Aorta (tissue), 5 donors: ENCODE measurements around the gene PET117. TPM values are rescaled to one million over a fixed set of nuclear protein-coding genes. Genes with fewer than 3 reads are reported as not detected.
A peak's percentile ranks its signal among the peaks of the same experiment; 100 is the strongest.

Source experiments
- ATAC-seq: fragments of 200-7000 bp; cut with Tn5 transposase; one replicate; pipeline ENCODE4 v1.9.1; 2022; ENCODE audit warnings: moderate library complexity; ENCODE audit not compliant: low FRiP score
- DNase-seq, 2 donors: peaks; one replicate each; pipeline ENCODE4 v3.0.0-alpha.2; 2020
- H3K27ac ChIP-seq, 2 donors: one replicate each; pipeline ENCODE4 v1.5.1; 2013; ENCODE audit warnings: low read length in 2 of 2, mild to moderate bottlenecking in 2 of 2, moderate library complexity in 2 of 2, control low read depth in 1 of 2, inconsistent platforms in 1 of 2, low read depth in 1 of 2
- H3K27me3 ChIP-seq, 2 donors: one replicate each; pipeline ENCODE4 v1.6.1; 2013; ENCODE audit warnings: control low read depth in 1 of 2, low read length in 1 of 2, mild to moderate bottlenecking in 1 of 2, moderate library complexity in 1 of 2; ENCODE audit not compliant: insufficient read depth in 2 of 2, control insufficient read depth in 1 of 2
- H3K36me3 ChIP-seq, 2 donors: one replicate each; pipeline ENCODE4 v1.6.1; 2013; ENCODE audit warnings: control low read depth in 1 of 2, low read length in 1 of 2, mild to moderate bottlenecking in 1 of 2; ENCODE audit not compliant: insufficient read depth in 2 of 2, control insufficient read depth in 1 of 2
- H3K4me1 ChIP-seq, 2 donors: one replicate each; pipeline ENCODE4 v1.6.1; 2013; ENCODE audit warnings: low read length in 2 of 2, control low read depth in 1 of 2, mild to moderate bottlenecking in 1 of 2, moderate library complexity in 1 of 2; ENCODE audit not compliant: insufficient read depth in 2 of 2, control insufficient read depth in 1 of 2
- H3K4me3 ChIP-seq, 2 donors: one replicate each; pipeline ENCODE4 v1.5.1; 2013; ENCODE audit warnings: low read length in 2 of 2, control low read depth in 1 of 2, mild to moderate bottlenecking in 1 of 2
- H3K9me3 ChIP-seq: one replicate; pipeline ENCODE4 v1.6.1; 2013; ENCODE audit warnings: mild to moderate bottlenecking, low read length; ENCODE audit not compliant: control insufficient read depth
- WGBS, 2 donors: extraction: QIAGEN DNeasy Blood & Tissue Kit; methylation state at CpG; one replicate each; pipeline ENCODE4 v1.1.7; 2013; 5-methylcytosine and 5-hydroxymethylcytosine counted together
- intact Hi-C, 2 donors: fragments of 100-400 bp; cut with DNase I; formaldehyde crosslinking; loops; one replicate each; pipeline versions ENCODE4 v1.14.2 to v1.15.0; 2022
- polyA plus RNA-seq, 2 donors: library from polyadenylated mRNA; stranded (reverse); fragments of 200-250 nt; gene quantifications; one replicate each; pipeline ENCODE4 v1.2.3, GENCODE V29; 2013
- total RNA-seq, 2 donors: library from RNA; stranded (reverse); fragmentation: NEBNext Ultra II Directional; extraction: Animal tissue kit (Norgen Biotek cat#: 25700); gene quantifications; one replicate each; pipeline ENCODE4 v1.2.1, GENCODE V29; 2021
- donor health status: healthy with polysubstance abuse.
- donor health status: Bipolar disorder and iron deficiency.
- donor health status: DM: no; HTN: no; CAD: no.
- donor health status: DM: no; HTN: no; CAD: no.
- donor health status: DM: yes; HTN: yes; CAD: no.

Gene PET117
- total and polyA plus RNA-seq, 4 donors = 7.6 to 19.4 (median 9.3) TPM

DNA sequence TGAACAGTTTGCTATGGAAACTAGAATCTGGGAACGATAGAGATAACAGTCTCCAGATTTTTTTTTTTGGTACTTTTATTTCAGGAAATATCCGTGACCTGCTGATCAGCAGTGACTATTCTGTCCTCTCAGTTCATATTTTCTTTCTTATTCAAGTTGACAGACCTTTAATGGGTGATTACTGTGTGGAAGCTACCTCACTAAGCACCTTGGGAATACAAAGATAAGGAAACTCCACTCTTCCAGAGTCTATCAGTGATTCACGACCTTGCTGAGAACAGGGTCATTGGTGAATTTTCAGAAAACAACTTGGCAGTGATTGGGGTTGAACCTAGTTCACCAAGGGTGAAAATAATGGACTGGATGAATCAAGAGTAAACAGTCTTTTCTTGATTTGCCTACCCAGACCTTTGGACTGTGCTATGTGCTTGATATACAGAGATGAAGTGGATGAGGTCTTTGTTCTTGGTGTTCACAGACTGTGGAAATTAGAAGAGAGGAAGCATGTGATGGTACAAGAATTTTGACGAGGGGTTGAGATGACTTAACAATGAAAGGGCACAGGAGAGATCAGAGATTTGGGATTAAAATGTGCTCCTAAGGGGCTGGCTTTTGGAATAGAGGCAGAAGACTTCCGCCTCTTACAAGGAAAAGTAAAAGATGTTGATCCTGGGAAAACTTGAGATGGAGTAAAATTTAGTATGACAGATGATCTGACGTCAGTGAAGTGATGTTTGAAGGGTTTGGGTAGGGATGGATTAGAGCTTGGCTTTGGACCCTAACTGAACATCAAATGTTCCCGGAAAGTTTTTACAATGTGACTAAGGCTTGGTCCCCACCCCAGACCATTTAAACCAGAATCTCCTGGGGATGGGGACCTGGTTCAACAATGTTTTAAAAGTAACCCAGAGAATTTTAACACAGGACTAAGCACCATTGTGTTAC, 1.2 kb downstream of the PET117 start:
- WGBS, 2 donors = 29 to 30% methylated on average over 7 of the region's 7 CpGs
- Histone ChIP-seq H3K9me3 (no peaks in the 10 kb centered on the region), H3K36me3 (peaks cover 0 to 4% of the 10 kb centered on the region in 2 donors), H3K4me1 (peaks cover 0 to 12% of the 10 kb centered on the region in 2 donors), H3K4me3 (peak overlapping the region; percentile 88 to 100), H3K27me3 (no peaks in the 10 kb centered on the region), H3K27ac (no peak overlapping the region)
- intact Hi-C loops = loop anchor here (5.0 to 10.0 kb wide), 2 partner anchors 146 to 148 kb away; partner anchors contain the start of gene ZNF133 (in 2 of the 2)
- DNase-seq = no peak
- no peak for ATAC-seq

DNA sequence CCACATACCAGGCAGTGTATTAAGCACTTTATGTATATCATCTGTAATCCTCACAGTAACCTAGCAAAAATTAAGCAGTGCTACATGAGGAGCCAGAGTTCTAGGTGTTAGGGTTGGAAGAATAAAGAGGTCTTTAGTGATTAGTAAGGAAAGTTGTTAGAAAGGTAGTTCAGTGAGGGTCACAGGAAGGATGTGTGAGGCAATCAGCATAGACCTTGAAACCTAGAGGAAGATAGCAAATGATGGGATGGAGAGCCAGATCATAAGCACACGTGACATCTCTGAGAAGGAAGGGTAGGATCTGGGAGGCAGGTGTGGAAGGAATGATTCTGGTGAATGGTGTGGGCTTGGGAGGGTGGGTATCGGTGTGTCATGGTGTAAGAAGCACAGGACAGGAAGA, 2.2 kb downstream of the PET117 start:
- intact Hi-C loops = loop anchor here (5.0 to 10.0 kb wide), 2 partner anchors 145 to 147 kb away; partner anchors contain the start of gene ZNF133 (in 2 of the 2)
- 94 to 95% methylated on average over 2 of the region's 2 CpGs for WGBS, 2 donors
- Histone ChIP-seq H3K9me3 (no peaks in the 10 kb centered on the region), H3K36me3 (peaks cover 0 to 5% of the 10 kb centered on the region in 2 donors), H3K4me1 (peaks cover 0 to 12% of the 10 kb centered on the region in 2 donors), H3K27me3 (no peaks in the 10 kb centered on the region), H3K4me3 (no peak overlapping the region), H3K27ac (no peak overlapping the region)
- DNase-seq = no peak
- ATAC-seq = no peak

DNA sequence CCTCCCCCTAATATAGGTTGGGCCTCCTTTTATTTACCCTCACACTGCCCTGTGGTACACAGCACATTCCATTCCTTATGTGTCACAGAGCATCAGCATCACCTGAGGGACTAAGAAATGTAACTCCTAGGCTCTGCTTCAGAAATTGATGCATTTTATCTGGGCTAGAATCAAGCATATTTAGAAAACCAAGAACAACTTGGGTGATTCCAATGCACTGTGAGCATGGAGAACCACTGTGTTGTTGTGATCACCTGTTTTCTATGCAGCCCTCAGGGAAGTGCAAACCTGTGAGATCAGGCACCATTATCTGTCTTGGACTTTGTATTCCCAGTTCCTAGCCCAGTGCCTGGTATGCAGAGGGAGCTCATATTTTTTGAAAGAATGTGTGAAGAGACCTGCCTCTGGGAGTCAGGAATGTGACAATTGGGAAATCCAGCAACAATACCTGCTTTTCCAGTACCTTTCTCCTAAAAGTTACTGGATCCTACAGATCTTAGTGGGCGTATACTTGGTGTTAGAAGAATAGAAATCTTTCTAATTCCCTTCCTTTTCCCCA, 7.0 kb downstream of the PET117 start:
- Histone ChIP-seq H3K4me1 (peaks cover 0 to 4% of the 10 kb centered on the region in 2 donors), H3K36me3 (peaks cover 0 to 5% of the 10 kb centered on the region in 2 donors), H3K27ac (no peak overlapping the region), H3K9me3 (no peaks in the 10 kb centered on the region), H3K27me3 (no peaks in the 10 kb centered on the region), H3K4me3 (no peak overlapping the region)
- ATAC-seq (no peak), DNase-seq (no peak)
- intact Hi-C loops = no loop called here
- WGBS, 2 donors = 95% methylated on average over 1 of the region's 1 CpG

DNA sequence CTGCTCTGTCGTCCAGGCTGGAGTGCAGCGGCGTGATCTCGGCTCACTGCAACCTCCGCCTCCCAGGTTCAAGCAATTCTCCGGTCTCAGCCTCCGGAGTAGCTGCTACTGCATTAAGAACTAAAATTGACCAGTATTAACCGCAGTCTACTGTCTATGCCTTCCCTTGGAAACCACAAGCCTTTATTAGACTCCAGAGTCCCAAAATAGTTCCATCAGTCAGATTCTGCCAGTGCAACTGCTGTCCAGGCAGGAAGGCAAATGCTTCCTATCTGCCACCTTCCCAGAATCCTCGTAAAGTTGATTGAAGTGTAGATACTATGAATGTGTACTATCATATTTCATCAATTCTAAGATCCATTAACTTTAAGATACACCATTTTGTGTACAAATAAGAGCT, 16.7 kb downstream of the PET117 start:
- H3K36me3 ChIP-seq = peaks cover 0 to 5% of the 10 kb centered on the region in 2 donors
- WGBS, 2 donors = 95 to 97% methylated on average over 9 of the region's 9 CpGs
- ATAC-seq = no peak

DNA sequence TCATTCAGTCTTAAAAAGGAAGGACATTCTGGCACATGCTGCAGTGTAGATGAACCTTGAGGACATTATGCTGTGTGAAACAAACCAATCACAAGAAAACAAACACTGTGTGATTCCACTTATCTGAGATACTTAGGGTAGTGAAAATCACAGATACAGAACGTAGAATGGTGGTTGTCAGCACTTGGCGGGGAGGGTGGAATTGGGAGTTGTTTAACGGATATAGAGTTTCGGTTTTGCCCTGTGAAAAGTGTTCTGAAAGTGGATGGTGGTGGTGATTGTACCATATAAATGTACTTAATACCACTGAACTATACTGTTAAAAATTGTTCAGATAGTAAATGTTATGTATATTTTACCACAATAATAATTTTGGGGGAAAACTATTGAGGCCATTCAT, 18.4 kb downstream of the PET117 start:
- Histone ChIP-seq H3K36me3 (peaks cover 0 to 4% of the 10 kb centered on the region in 2 donors), H3K27ac (no peak overlapping the region), H3K9me3 (no peaks in the 10 kb centered on the region), H3K27me3 (no peaks in the 10 kb centered on the region), H3K4me1 (no peaks in the 10 kb centered on the region), H3K4me3 (no peak overlapping the region)
- ATAC-seq (no peak), DNase-seq (no peak)
- intact Hi-C loops = no loop called here
- 95 to 97% methylated on average over 4 of the region's 4 CpGs for WGBS, 2 donors

More for the DNA sequence above, 16.7 kb downstream of the PET117 start:
- H3K27ac ChIP-seq = no peak overlapping the region
- H3K4me3 ChIP-seq = no peak overlapping the region
- DNase-seq = no peak
- intact Hi-C loops = no loop called here
- no peaks in the 10 kb centered on the region for H3K4me1 ChIP-seq
- H3K27me3 ChIP-seq = no peaks in the 10 kb centered on the region
- no peaks in the 10 kb centered on the region for H3K9me3 ChIP-seq

DNA sequence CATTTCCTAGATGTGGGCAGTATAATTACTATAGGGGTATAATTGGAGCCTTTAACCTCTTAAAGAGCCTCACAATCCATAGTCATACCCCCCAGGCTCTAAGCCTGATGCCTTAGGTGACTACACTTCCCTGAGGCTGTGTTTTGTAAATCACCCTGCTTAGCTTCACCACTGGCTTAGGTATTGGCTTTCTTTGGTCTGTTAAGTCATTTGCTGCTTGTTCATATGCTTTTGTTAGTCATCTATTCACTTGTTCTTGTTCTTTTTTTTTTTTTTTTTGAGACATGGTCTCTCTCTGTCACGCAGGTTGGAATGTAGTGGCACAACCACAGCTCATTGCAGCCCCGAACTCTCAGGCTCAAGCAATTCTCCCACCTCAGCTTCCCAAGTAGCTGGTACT, 26.7 kb downstream of the PET117 start:
- Histone ChIP-seq H3K27ac (no peak overlapping the region), H3K36me3 (peaks cover 0 to 10% of the 10 kb centered on the region in 2 donors), H3K4me3 (no peak overlapping the region), H3K4me1 (peaks cover 3% of the 10 kb centered on the region in 2 donors), H3K9me3 (no peaks in the 10 kb centered on the region), H3K27me3 (no peaks in the 10 kb centered on the region)
- 61 to 68% methylated on average over 2 of the region's 2 CpGs for WGBS, 2 donors
- DNase-seq (no peak), ATAC-seq (no peak)
- intact Hi-C loops = no loop called here

DNA sequence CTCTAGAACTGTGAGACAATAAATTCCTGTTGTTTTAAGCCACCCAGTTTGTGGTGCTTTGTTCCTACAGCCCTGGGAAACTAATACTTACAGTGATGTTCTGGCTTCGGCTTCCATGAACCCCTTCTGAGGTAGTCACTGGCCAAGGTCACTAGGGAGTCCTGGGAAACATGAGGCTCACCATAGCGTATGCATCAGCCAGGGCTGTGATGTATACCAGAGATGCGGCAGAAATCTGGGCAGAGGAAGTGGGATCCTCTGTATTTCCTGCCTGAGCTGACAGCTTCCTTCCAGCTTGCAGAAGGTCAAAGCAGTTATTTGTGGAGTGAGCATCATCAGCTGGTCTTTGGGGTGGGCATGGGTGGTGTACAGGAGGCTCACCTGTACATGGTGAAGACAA, 27.9 kb downstream of the PET117 start:
- intact Hi-C loops = no loop called here
- no peak overlapping the region for H3K27ac ChIP-seq
- H3K4me3 ChIP-seq = no peak overlapping the region
- H3K9me3 ChIP-seq = no peaks in the 10 kb centered on the region
- WGBS, 2 donors = 76 to 81% methylated on average over 3 of the region's 3 CpGs
- peaks cover 3% of the 10 kb centered on the region in 2 donors for H3K4me1 ChIP-seq
- peaks cover 0 to 10% of the 10 kb centered on the region in 2 donors for H3K36me3 ChIP-seq
- no peak for ATAC-seq
- DNase-seq = no peak
- H3K27me3 ChIP-seq = no peaks in the 10 kb centered on the region

DNA sequence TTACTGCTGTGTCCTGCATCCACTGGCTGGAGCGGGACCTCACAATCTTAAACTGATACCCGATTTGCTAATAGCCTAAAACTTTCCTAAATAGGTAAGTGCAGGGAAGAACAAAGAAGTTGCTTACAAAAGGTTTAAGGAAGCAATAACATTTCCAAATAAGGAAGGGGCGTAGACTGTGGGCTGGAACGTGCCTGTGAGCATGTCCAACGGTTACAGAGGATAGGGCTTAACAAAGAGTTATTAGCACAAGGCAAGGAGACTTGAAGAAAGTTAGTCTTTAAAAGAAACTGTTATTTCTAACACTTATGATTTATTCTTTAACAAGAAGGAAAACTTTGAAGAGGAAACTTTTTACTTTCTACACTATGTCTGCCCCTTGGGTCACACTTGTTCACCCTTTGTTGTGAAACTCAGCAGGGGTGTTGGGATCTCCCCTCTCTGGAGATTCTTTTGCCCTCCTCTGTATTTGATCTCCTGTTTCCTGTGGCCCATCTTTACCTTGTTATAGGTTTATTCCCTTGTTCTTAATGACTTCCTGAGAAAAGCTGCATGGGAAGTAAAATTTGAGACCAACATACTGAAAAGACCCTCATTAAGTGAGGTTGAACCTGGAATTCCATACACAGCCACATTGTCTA, 28.7 kb downstream of the PET117 start:
- Histone ChIP-seq H3K9me3 (no peaks in the 10 kb centered on the region), H3K27me3 (no peaks in the 10 kb centered on the region), H3K4me3 (no peak overlapping the region), H3K27ac (no peak overlapping the region), H3K4me1 (peaks cover 3% of the 10 kb centered on the region in 2 donors), H3K36me3 (peaks cover 0 to 10% of the 10 kb centered on the region in 2 donors)
- DNase-seq (no peak), ATAC-seq (no peak)
- intact Hi-C loops = no loop called here
- 62 to 71% methylated on average over 5 of the region's 5 CpGs for WGBS, 2 donors
